DOHH2 (cell line): ENCODE measurements around the gene SMTNL1.

Source experiments
- CTCF ChIP-seq: fragments of 200-600 bp; sonication (generic); IDR thresholded peaks from one replicate; pipeline ENCODE4 v1.5.1; 2014; ENCODE audit warnings: antibody characterized with exemption, mild to moderate bottlenecking, low read depth, low read length; ENCODE audit not compliant: poor library complexity, severe bottlenecking
- EZH2phosphoT487 ChIP-seq: fragments of 200-600 bp; sonication (generic); IDR thresholded peaks from 2 replicates; pipeline ENCODE4 v1.6.1; 2017; ENCODE audit warnings: borderline replicate concordance, mild to moderate bottlenecking, antibody characterized with exemption, low read length, moderate library complexity, mixed read lengths

- TF ChIP-seq CTCF (peak; percentile 93), EZH2phosphoT487 (no peak)
Measured at GRCh38 chr11:57567515-57568329, 30.3 kb downstream of the SMTNL1 start, which contains the start of gene UBE2L6.
